Trophoblast cell (in vitro differentiated cells and primary cell): ENCODE data around the gene KCNJ15.

Source experiments
- DNase-seq, 2 donors: peaks; one replicate each; pipeline ENCODE4 v3.0.0-alpha.2; 2016
- H2AFZ ChIP-seq: 2 replicates; pipeline ENCODE4 v1.6.1; 2013; ENCODE audit warnings: low read length, moderate library complexity, mild to moderate bottlenecking; ENCODE audit not compliant: insufficient read depth, poor library complexity
- H2AK5ac ChIP-seq: 2 replicates; pipeline ENCODE4 v1.6.1; 2013; ENCODE audit warnings: mild to moderate bottlenecking, low read length
- H2BK120ac ChIP-seq: 2 replicates; pipeline ENCODE4 v1.6.1; 2013; ENCODE audit warnings: low read length, mild to moderate bottlenecking, moderate library complexity; ENCODE audit not compliant: insufficient read depth, poor library complexity
- H2BK12ac ChIP-seq: 2 replicates; pipeline ENCODE4 v1.6.1; 2013; ENCODE audit warnings: mild to moderate bottlenecking, low read length, moderate library complexity
- H2BK5ac ChIP-seq: 2 replicates; pipeline ENCODE4 v1.6.1; 2013; ENCODE audit warnings: low read length, low read depth, moderate library complexity, mild to moderate bottlenecking; ENCODE audit not compliant: poor library complexity
- H3K14ac ChIP-seq: 2 replicates; pipeline ENCODE4 v1.6.1; 2013; ENCODE audit warnings: mild to moderate bottlenecking, low read length
- H3K18ac ChIP-seq: 2 replicates; pipeline ENCODE4 v1.6.1; 2013; ENCODE audit warnings: mild to moderate bottlenecking, low read length
- H3K23ac ChIP-seq: 2 replicates; pipeline ENCODE4 v1.6.1; 2013; ENCODE audit warnings: low read length
- H3K27ac ChIP-seq: 2 replicates; pipeline ENCODE4 v1.5.1; 2013; ENCODE audit warnings: low read depth, mild to moderate bottlenecking, inconsistent platforms, low read length, moderate library complexity
- H3K27me3 ChIP-seq: 2 replicates; pipeline ENCODE4 v1.6.1; 2013; ENCODE audit warnings: inconsistent platforms, mild to moderate bottlenecking, low read length, moderate library complexity; ENCODE audit not compliant: insufficient read depth
- H3K36me3 ChIP-seq, 2 experiments: 1 replicate in 1 of 2; 2 replicates in 1 of 2; pipeline ENCODE4 v1.6.1; 2013; ENCODE audit warnings: low read length in 2 of 2, mild to moderate bottlenecking in 2 of 2, moderate library complexity in 1 of 2; ENCODE audit not compliant: insufficient read depth in 2 of 2, control insufficient read depth in 1 of 2
- H3K4ac ChIP-seq: 2 replicates; pipeline ENCODE4 v1.6.1; 2013; ENCODE audit warnings: low read depth, mild to moderate bottlenecking, low read length, moderate library complexity
- H3K4me1 ChIP-seq, 2 experiments: 1 replicate in 1 of 2; 2 replicates in 1 of 2; pipeline ENCODE4 v1.6.1; 2013; ENCODE audit warnings: low read length in 2 of 2, mild to moderate bottlenecking in 2 of 2, moderate library complexity in 1 of 2; ENCODE audit not compliant: insufficient read depth in 2 of 2, control insufficient read depth in 1 of 2
- H3K4me2 ChIP-seq: 2 replicates; pipeline ENCODE4 v1.6.1; 2013; ENCODE audit warnings: inconsistent platforms, mild to moderate bottlenecking, low read length, moderate library complexity
- H3K4me3 ChIP-seq: 2 replicates; pipeline ENCODE4 v1.5.1; 2013; ENCODE audit warnings: mild to moderate bottlenecking, low read depth, low read length, inconsistent platforms
- H3K79me1 ChIP-seq: one replicate; pipeline ENCODE4 v1.6.1; 2013; ENCODE audit warnings: low read length
- H3K79me2 ChIP-seq: 2 replicates; pipeline ENCODE4 v1.6.1; 2013; ENCODE audit warnings: low read length, mild to moderate bottlenecking; ENCODE audit not compliant: control insufficient read depth, insufficient read depth, poor library complexity
- H3K9ac ChIP-seq: 2 replicates; pipeline ENCODE4 v1.6.1; 2013; ENCODE audit warnings: mild to moderate bottlenecking, low read length
- H3K9me3 ChIP-seq: 2 replicates; pipeline ENCODE4 v1.6.1; 2013; ENCODE audit warnings: low read depth, mild to moderate bottlenecking, control low read depth, inconsistent platforms, low read length; ENCODE audit not compliant: insufficient read depth
- H4K12ac ChIP-seq: 2 replicates; pipeline ENCODE4 v1.6.1; 2013; ENCODE audit warnings: low read depth, mild to moderate bottlenecking, low read length, moderate library complexity
- H4K8ac ChIP-seq: 2 replicates; pipeline ENCODE4 v1.6.1; 2013; ENCODE audit warnings: low read depth, mild to moderate bottlenecking, low read length, moderate library complexity
- H4K91ac ChIP-seq: one replicate; pipeline ENCODE4 v1.6.1; 2013; ENCODE audit warnings: low read depth, mild to moderate bottlenecking, low read length, moderate library complexity
- WGBS: extraction: QIAGEN DNeasy Blood & Tissue Kit; methylation state at CpG from one replicate; pipeline ENCODE4 v1.1.7; 2013; ENCODE audit warnings: missing lambda C conversion rate; ENCODE audit not compliant: insufficient read length, insufficient coverage; ENCODE audit errors: extremely low coverage; 5-methylcytosine and 5-hydroxymethylcytosine counted together

KCNJ15 gene

GRCh38 chr21:38301321-38302214 lies 44.8 kb downstream of the KCNJ15 start:
- no peak overlapping the region for H3K14ac ChIP-seq
- no peak overlapping the region for H3K23ac ChIP-seq
- no peaks in the 10 kb centered on the region for H3K36me3 ChIP-seq
- H3K9ac ChIP-seq = peak overlapping the region; percentile 80
- H3K4me3 ChIP-seq = peak overlapping the region; percentile 58
- no peaks in the 10 kb centered on the region for H3K27me3 ChIP-seq
- no peak overlapping the region for H4K12ac ChIP-seq
- H3K4me2 ChIP-seq = no peak overlapping the region
- H3K79me1 ChIP-seq = peaks cover 5% of the 10 kb centered on the region
- H2BK12ac ChIP-seq = no peak overlapping the region
- H3K18ac ChIP-seq = no peak overlapping the region
- H3K79me2 ChIP-seq = no peaks in the 10 kb centered on the region
- H3K4ac ChIP-seq = no peak overlapping the region
- H2AK5ac ChIP-seq = no peak overlapping the region
- peaks cover 9 to 11% of the 10 kb centered on the region in 2 experiments for H3K4me1 ChIP-seq
- no peak overlapping the region for H2BK120ac ChIP-seq
- DNase-seq = no peak
- peaks cover 1% of the 10 kb centered on the region for H3K9me3 ChIP-seq
- H4K8ac ChIP-seq = no peak overlapping the region
- no peak overlapping the region for H4K91ac ChIP-seq
- no CpG with 5 or more reads among the region's 15 CpGs for WGBS
- H3K27ac ChIP-seq = no peak overlapping the region
- H2AFZ ChIP-seq = no peak overlapping the region
- no peak overlapping the region for H2BK5ac ChIP-seq

- peak overlapping the region; percentile 17 for H2BK12ac ChIP-seq
- peaks cover 4 to 6% of the 10 kb centered on the region in 2 experiments for H3K4me1 ChIP-seq
- no peak overlapping the region for H3K4me2 ChIP-seq
- H2AFZ ChIP-seq = no peak overlapping the region
- no peak overlapping the region for H4K91ac ChIP-seq
- H2AK5ac ChIP-seq = no peak overlapping the region
- H3K79me1 ChIP-seq = no peaks in the 10 kb centered on the region
- WGBS = no CpG with 5 or more reads among the region's 3 CpGs
- no peak for DNase-seq
- H3K14ac ChIP-seq = no peak overlapping the region
- H3K4ac ChIP-seq = no peak overlapping the region
- H2BK120ac ChIP-seq = no peak overlapping the region
- no peaks in the 10 kb centered on the region for H3K36me3 ChIP-seq
- no peak overlapping the region for H3K18ac ChIP-seq
- H4K12ac ChIP-seq = no peak overlapping the region
- peaks cover 1% of the 10 kb centered on the region for H3K9me3 ChIP-seq
- H3K27me3 ChIP-seq = no peaks in the 10 kb centered on the region
- H3K79me2 ChIP-seq = no peaks in the 10 kb centered on the region
- no peak overlapping the region for H3K9ac ChIP-seq
- H3K27ac ChIP-seq = no peak overlapping the region
- no peak overlapping the region for H3K4me3 ChIP-seq
- no peak overlapping the region for H4K8ac ChIP-seq
- H2BK5ac ChIP-seq = no peak overlapping the region
- H3K23ac ChIP-seq = no peak overlapping the region
These were observed 46.5 kb downstream of the KCNJ15 start for GRCh38 chr21:38303300-38303699.

GRCh38 chr21:38306433-38307141 lies 49.8 kb downstream of the KCNJ15 start:
- Histone ChIP-seq H2BK120ac (no peak overlapping the region), H3K4ac (no peak overlapping the region), H3K9ac (no peak overlapping the region), H3K14ac (no peak overlapping the region), H2BK5ac (no peak overlapping the region), H3K79me1 (no peaks in the 10 kb centered on the region), H3K79me2 (no peaks in the 10 kb centered on the region), H3K23ac (no peak overlapping the region), H3K27ac (no peak overlapping the region), H3K9me3 (peaks cover 1% of the 10 kb centered on the region), H3K4me3 (no peak overlapping the region), H4K8ac (no peak overlapping the region), H3K36me3 (no peaks in the 10 kb centered on the region), H4K12ac (no peak overlapping the region), H3K27me3 (no peaks in the 10 kb centered on the region), H4K91ac (no peak overlapping the region), H3K18ac (no peak overlapping the region), H2BK12ac (no peak overlapping the region), H2AK5ac (no peak overlapping the region), H3K4me1 (peaks cover 2 to 3% of the 10 kb centered on the region in 2 experiments), H3K4me2 (no peak overlapping the region), H2AFZ (no peak overlapping the region)
- WGBS = no CpG with 5 or more reads among the region's 7 CpGs
- no peak for DNase-seq

GRCh38 chr21:38307771-38308531 lies 51.2 kb downstream of the KCNJ15 start:
- H3K9me3 ChIP-seq = no peaks in the 10 kb centered on the region
- no peak overlapping the region for H2BK12ac ChIP-seq
- H3K79me2 ChIP-seq = no peaks in the 10 kb centered on the region
- no peak overlapping the region for H3K27ac ChIP-seq
- no peaks in the 10 kb centered on the region for H3K4me1 ChIP-seq
- DNase-seq = no peak
- no peaks in the 10 kb centered on the region for H3K27me3 ChIP-seq
- H3K4ac ChIP-seq = no peak overlapping the region
- no peak overlapping the region for H3K4me3 ChIP-seq
- WGBS = no CpG with 5 or more reads among the region's 7 CpGs
- H2AFZ ChIP-seq = no peak overlapping the region
- H3K36me3 ChIP-seq = no peaks in the 10 kb centered on the region
- H4K12ac ChIP-seq = no peak overlapping the region
- H3K14ac ChIP-seq = no peak overlapping the region
- no peak overlapping the region for H2AK5ac ChIP-seq
- no peak overlapping the region for H3K9ac ChIP-seq
- H3K79me1 ChIP-seq = no peaks in the 10 kb centered on the region
- H4K91ac ChIP-seq = no peak overlapping the region
- no peak overlapping the region for H3K4me2 ChIP-seq
- H3K18ac ChIP-seq = no peak overlapping the region
- no peak overlapping the region for H2BK5ac ChIP-seq
- no peak overlapping the region for H2BK120ac ChIP-seq
- no peak overlapping the region for H3K23ac ChIP-seq
- no peak overlapping the region for H4K8ac ChIP-seq
